Subcutaneous abdominal adipose tissue (tissue), 5 donors: ENCODE measurements around the gene PLEKHG5.
A peak's percentile ranks its signal among the peaks of the same experiment; 100 is the strongest.
"Not testable (repeated sequence)": the region's sequence is repeated elsewhere in the genome, so short reads cannot be mapped to it uniquely, and the experiment has no call there.

Experiments
- H3K27ac ChIP-seq: one replicate; pipeline ENCODE4 v1.7.0; 2013; ENCODE audit warnings: low read depth, mild to moderate bottlenecking, inconsistent platforms, low read length, moderate library complexity
- H3K27me3 ChIP-seq, 5 donors: one replicate each; pipeline ENCODE4 v1.7.0; 2013; ENCODE audit warnings: low read length in 5 of 5, inconsistent platforms in 1 of 5; ENCODE audit not compliant: control insufficient read depth in 5 of 5, insufficient read depth in 4 of 5
- H3K36me3 ChIP-seq, 5 donors: one replicate each; pipeline ENCODE4 v1.7.0; 2013; ENCODE audit warnings: low read length in 5 of 5; ENCODE audit not compliant: control insufficient read depth in 5 of 5, insufficient read depth in 5 of 5
- H3K4me1 ChIP-seq, 5 donors: one replicate each; pipeline ENCODE4 v1.7.0; 2013; ENCODE audit warnings: low read length in 5 of 5, mild to moderate bottlenecking in 3 of 5, moderate library complexity in 1 of 5; ENCODE audit not compliant: control insufficient read depth in 5 of 5, insufficient read depth in 5 of 5
- H3K4me3 ChIP-seq, 5 donors: one replicate each; pipeline ENCODE4 v1.7.0; 2013; ENCODE audit warnings: low read length in 5 of 5, low read depth in 1 of 5
- H3K9ac ChIP-seq, 5 donors: one replicate each; pipeline ENCODE4 v1.7.0; 2013; ENCODE audit warnings: low read length in 5 of 5, mild to moderate bottlenecking in 4 of 5, moderate library complexity in 3 of 5
- H3K9me3 ChIP-seq, 5 donors: one replicate each; pipeline ENCODE4 v1.7.0; 2013; ENCODE audit warnings: low read length in 5 of 5; ENCODE audit not compliant: control insufficient read depth in 5 of 5
- donor health status: healthy.
- donor health status: healthy.
- donor health status: healthy.
- donor health status: healthy.
- donor health status: healthy.

PLEKHG5 gene

DNA sequence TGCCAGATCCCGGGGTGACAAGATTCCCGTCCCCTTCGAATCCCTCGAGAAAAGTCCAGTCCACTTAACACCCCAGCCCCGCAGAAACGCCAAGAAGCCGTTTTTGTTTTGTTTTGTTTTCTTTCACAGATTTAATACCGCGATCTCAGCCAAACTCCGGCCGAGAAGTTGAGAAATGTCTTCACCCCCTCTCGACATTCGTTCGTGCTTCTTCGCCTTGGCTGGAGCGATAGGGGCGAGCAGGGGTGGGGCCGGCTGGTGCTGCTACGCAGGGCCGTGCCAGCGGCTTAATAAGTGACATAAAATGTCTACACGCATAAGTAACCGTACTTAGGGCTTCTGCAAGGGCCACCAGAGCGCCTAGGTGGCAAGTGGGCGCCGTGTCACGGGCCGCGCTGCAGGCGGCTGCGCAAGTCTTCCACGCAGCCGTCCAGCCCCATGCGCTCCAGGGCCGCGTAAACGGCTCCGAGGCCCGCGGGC is 30.4 kb downstream of the PLEKHG5 start:
- no peaks in the 10 kb centered on the region for H3K9me3 ChIP-seq
- H3K4me1 ChIP-seq = peaks cover 0 to 32% (median 27%) of the 10 kb centered on the region in 5 donors
- H3K4me3 ChIP-seq = peak overlapping the region; percentile 40 to 67 (median 58)
- peaks cover 0 to 38% (median 23%) of the 10 kb centered on the region in 5 donors for H3K36me3 ChIP-seq
- H3K27ac ChIP-seq = peak overlapping the region; percentile 46
- peaks cover 0 to 7% (median 4%) of the 10 kb centered on the region in 5 donors for H3K27me3 ChIP-seq
- H3K9ac ChIP-seq = peak overlapping the region in 3 of 5 donors; percentile 53 to 81 (median 71)

- Histone ChIP-seq H3K4me3 (peak overlapping the region; percentile 40 to 67 (median 58)), H3K4me1 (peaks cover 0 to 34% (median 27%) of the 10 kb centered on the region in 5 donors), H3K9me3 (no peaks in the 10 kb centered on the region), H3K27me3 (peaks cover 0 to 10% (median 8%) of the 10 kb centered on the region in 5 donors), H3K9ac (peak overlapping the region in 3 of 5 donors; percentile 53 to 81 (median 71)), H3K27ac (peak overlapping the region; percentile 46), H3K36me3 (peaks cover 0 to 37% (median 23%) of the 10 kb centered on the region in 5 donors)
These were observed 31.0 kb downstream of the PLEKHG5 start for GRCh38 chr1:6460301-6461050.

GRCh38 chr1:6459850-6460265 is 31.6 kb downstream of the PLEKHG5 start:
- Histone ChIP-seq H3K9ac (peak overlapping the region in 2 of 5 donors; percentile 25 to 51), H3K27ac (peak overlapping the region; percentile 46), H3K36me3 (peaks cover 0 to 31% (median 23%) of the 10 kb centered on the region in 5 donors), H3K27me3 (peaks cover 0 to 11% (median 10%) of the 10 kb centered on the region in 5 donors), H3K4me1 (peaks cover 0 to 36% (median 27%) of the 10 kb centered on the region in 5 donors), H3K4me3 (peak overlapping the region in 4 of 5 donors; percentile 34 to 67 (median 50)), H3K9me3 (no peaks in the 10 kb centered on the region)

GRCh38 chr1:6456800-6457466 is 34.5 kb downstream of the PLEKHG5 start:
- H3K27me3 ChIP-seq = peaks cover 7 to 27% (median 16%) of the 10 kb centered on the region in 5 donors
- H3K27ac ChIP-seq = no peak overlapping the region
- peaks cover 0 to 9% (median 3%) of the 10 kb centered on the region in 5 donors for H3K36me3 ChIP-seq
- peaks cover 0 to 38% (median 31%) of the 10 kb centered on the region in 5 donors for H3K4me1 ChIP-seq
- no peak overlapping the region for H3K4me3 ChIP-seq
- no peaks in the 10 kb centered on the region for H3K9me3 ChIP-seq
- H3K9ac ChIP-seq = no peak overlapping the region

- Histone ChIP-seq H3K27me3 (peaks cover 10 to 37% (median 23%) of the 10 kb centered on the region in 5 donors), H3K4me1 (peaks cover 0 to 28% (median 21%) of the 10 kb centered on the region in 5 donors)
These were observed 35.5 kb downstream of the PLEKHG5 start for GRCh38 chr1:6455752-6456520.

GRCh38 chr1:6454856-6455751 is 36.4 kb downstream of the PLEKHG5 start:
- Histone ChIP-seq H3K4me1 (peaks cover 0 to 20% (median 13%) of the 10 kb centered on the region in 5 donors), H3K36me3 (no peaks in the 10 kb centered on the region), H3K9ac (no peak overlapping the region), H3K27me3 (peaks cover 15 to 44% (median 28%) of the 10 kb centered on the region in 5 donors), H3K9me3 (no peaks in the 10 kb centered on the region), H3K4me3 (no peak overlapping the region), H3K27ac (no peak overlapping the region)

More at GRCh38 chr1:6455752-6456520, 35.5 kb downstream of the PLEKHG5 start:
- H3K9ac ChIP-seq, H3K36me3 ChIP-seq, H3K27ac ChIP-seq, H3K9me3 ChIP-seq, H3K4me3 ChIP-seq: not testable (repeated sequence)

DNA sequence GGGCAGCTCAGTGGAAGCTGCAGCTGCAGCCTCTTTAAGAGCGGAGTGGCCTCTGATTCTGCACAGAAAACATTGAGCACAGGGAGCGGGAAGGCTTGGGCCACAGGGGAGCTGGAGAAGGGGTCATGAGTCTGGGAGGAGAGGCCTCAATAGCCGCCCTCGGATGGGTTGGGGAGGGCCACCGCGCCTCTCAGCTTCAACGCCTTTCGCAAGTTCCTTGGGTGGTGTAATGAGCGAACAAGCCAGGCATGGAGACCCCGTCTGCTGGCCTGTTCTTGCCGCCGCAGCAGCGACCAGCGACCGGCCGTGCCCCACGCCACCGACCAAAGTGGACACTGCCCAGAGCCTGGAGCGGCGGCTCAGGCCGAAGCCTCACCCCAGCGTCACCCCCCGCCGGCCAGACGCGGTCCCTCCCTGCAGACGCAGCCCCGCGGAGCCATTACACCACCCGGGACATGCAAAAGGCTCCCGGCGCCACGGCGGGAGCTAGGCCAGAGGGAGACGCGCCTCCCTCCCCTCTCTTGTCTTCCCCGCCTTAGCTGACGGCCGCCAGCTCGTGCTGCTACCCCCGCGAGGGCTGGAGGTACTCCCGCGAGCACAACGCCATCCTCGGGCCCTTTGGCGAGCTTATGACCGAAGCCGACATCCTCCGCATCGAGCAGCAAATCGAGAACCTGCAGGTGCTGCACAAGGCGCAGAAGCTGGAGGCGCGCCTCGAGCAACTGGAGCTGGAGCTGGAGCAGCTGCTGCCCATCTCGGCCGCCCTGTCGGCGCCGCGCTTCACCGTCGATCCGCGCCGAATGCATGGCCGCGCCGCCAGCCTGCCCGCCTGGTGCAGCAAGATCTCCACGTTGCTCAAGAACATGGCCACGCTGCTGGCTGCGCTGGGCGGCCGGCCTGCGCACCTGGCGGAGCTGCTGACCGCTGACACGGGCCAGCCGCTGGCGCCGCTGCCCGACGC is 37.3 kb downstream of the PLEKHG5 start:
- not testable (repeated sequence) for H3K9ac ChIP-seq, H3K4me3 ChIP-seq, H3K27ac ChIP-seq, H3K36me3 ChIP-seq, H3K9me3 ChIP-seq
- H3K4me1 ChIP-seq = peaks cover 0 to 16% (median 6%) of the 10 kb centered on the region in 5 donors
- H3K27me3 ChIP-seq = peaks cover 24 to 53% (median 37%) of the 10 kb centered on the region in 5 donors

DNA sequence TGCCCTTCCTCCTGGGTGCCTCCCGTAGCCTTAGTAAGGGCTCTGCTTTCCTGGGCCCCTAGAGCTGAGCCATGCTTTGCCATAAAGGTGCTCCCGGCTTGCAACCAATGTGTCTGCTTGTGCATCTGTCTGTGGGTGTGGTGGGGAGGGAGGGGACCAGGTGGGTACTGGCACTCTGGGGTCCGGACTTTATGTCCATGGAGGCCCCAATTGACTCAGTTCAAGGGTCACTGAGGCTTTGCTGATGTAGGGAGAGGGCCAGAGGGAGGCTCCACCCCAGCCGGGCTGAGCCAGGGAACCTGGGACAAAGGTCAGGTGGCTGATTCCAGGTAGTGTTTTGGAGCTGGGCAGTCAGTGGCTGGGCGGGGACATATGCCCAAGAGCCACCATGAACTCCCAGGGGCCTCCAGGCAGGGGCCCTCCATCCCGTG is 40.5 kb downstream of the PLEKHG5 start:
- Histone ChIP-seq H3K27me3 (peaks cover 34 to 69% (median 55%) of the 10 kb centered on the region in 5 donors), H3K4me3 (no peak overlapping the region), H3K4me1 (peaks cover 0 to 37% (median 11%) of the 10 kb centered on the region in 5 donors), H3K9me3 (no peaks in the 10 kb centered on the region), H3K9ac (no peak overlapping the region), H3K36me3 (no peaks in the 10 kb centered on the region), H3K27ac (no peak overlapping the region)
